SJCRH30 (cell line): ENCODE data around the gene BTNL8. TPM values are rescaled to one million over a fixed set of nuclear protein-coding genes. Genes with fewer than 3 reads are reported as not detected.

Experiments
- DNase-seq, 2 experiments: peaks; one replicate each; pipeline ENCODE4 v3.0.0-alpha.2; 2015 to 2020
- H3K27ac ChIP-seq: fragments of 250-450 bp; sonication (Bioruptor Pico); 2 replicates; pipeline ENCODE4 v1.5.1; 2020; ENCODE audit warnings: mild to moderate bottlenecking, moderate library complexity
- H3K27me3 ChIP-seq: fragments of 250-450 bp; sonication (Bioruptor Pico); 2 replicates; pipeline ENCODE4 v1.5.1; 2020; ENCODE audit warnings: mild to moderate bottlenecking, moderate library complexity
- H3K36me3 ChIP-seq: fragments of 250-450 bp; sonication (Bioruptor Pico); 2 replicates; pipeline ENCODE4 v1.5.1; 2020; ENCODE audit warnings: mild to moderate bottlenecking, moderate library complexity
- H3K4me1 ChIP-seq: fragments of 250-450 bp; sonication (Bioruptor Pico); 2 replicates; pipeline ENCODE4 v1.5.1; 2020; ENCODE audit warnings: mild to moderate bottlenecking, moderate library complexity
- H3K4me3 ChIP-seq: fragments of 250-450 bp; sonication (Bioruptor Pico); 2 replicates; pipeline ENCODE4 v1.5.1; 2020; ENCODE audit warnings: mild to moderate bottlenecking, moderate library complexity
- H3K9me3 ChIP-seq: fragments of 250-450 bp; sonication (Bioruptor Pico); replicated peaks from 2 replicates; pipeline ENCODE4 v1.5.1; 2020; ENCODE audit warnings: mild to moderate bottlenecking, moderate library complexity
- total RNA-seq: library from RNA; depleted of rRNA; stranded (reverse); fragments of >200 nt; shearing (Covaris generic); gene quantifications from 2 replicates; pipeline ENCODE4 v1.2.3, GENCODE V29; 2014; rRNA removed

The BTNL8 gene
- not detected in 2 replicates for total RNA-seq

- Histone ChIP-seq H3K27me3 (no peaks in the 10 kb centered on the region), H3K27ac (no peak within 1 kb of the TSS), H3K36me3 (no peaks in the 10 kb centered on the region), H3K4me1 (no peaks in the 10 kb centered on the region), H3K9me3 (no peaks in the 10 kb centered on the region), H3K4me3 (no peak within 1 kb of the TSS)
- no peak for DNase-seq
Observed at GRCh38 chr5:180898621-180899246, at the start of gene BTNL8. Gene BTNL8 (plus strand): TSS chr5:180899159. CDS start chr5:180899311, 152 bp downstream.

- Histone ChIP-seq H3K9me3 (peaks cover 9% of the 10 kb centered on the region; the same call in 1 of the 2 replicates), H3K27ac (no peak overlapping the region), H3K4me1 (no peaks in the 10 kb centered on the region), H3K27me3 (no peaks in the 10 kb centered on the region), H3K36me3 (peaks cover 43% of the 10 kb centered on the region), H3K4me3 (no peak overlapping the region)
- no peak for DNase-seq
Observed at GRCh38 chr5:180849827-180850226, 49.1 kb upstream of the BTNL8 start.

- no peaks in the 10 kb centered on the region for H3K27me3 ChIP-seq
- no peak overlapping the region for H3K27ac ChIP-seq
- no peak overlapping the region for H3K4me3 ChIP-seq
- H3K9me3 ChIP-seq, result peaks cover 9% of the 10 kb centered on the region; the same call in 1 of the 2 replicates
- H3K4me1 ChIP-seq, result no peaks in the 10 kb centered on the region
- peaks cover 43% of the 10 kb centered on the region for H3K36me3 ChIP-seq
- DNase-seq, result no peak
Observed at GRCh38 chr5:180850434-180851078, 48.4 kb upstream of the BTNL8 start.

- H3K36me3 ChIP-seq, result peaks cover 50% of the 10 kb centered on the region
- peaks cover 9% of the 10 kb centered on the region; the same call in 1 of the 2 replicates for H3K9me3 ChIP-seq
- DNase-seq, result no peak
Observed at GRCh38 chr5:180852495-180852894, 46.5 kb upstream of the BTNL8 start.

GRCh38 chr5:180853121-180853847 lies 45.7 kb upstream of the BTNL8 start:
- Histone ChIP-seq H3K4me3 (no peak overlapping the region), H3K9me3 (peaks cover 9% of the 10 kb centered on the region; the same call in 1 of the 2 replicates), H3K27me3 (no peaks in the 10 kb centered on the region), H3K4me1 (no peaks in the 10 kb centered on the region), H3K27ac (no peak overlapping the region), H3K36me3 (peaks cover 47% of the 10 kb centered on the region)
- no peak for DNase-seq

More at GRCh38 chr5:180852495-180852894, 46.5 kb upstream of the BTNL8 start:
- no peaks in the 10 kb centered on the region for H3K27me3 ChIP-seq
- H3K27ac ChIP-seq, result no peak overlapping the region
- H3K4me1 ChIP-seq, result no peaks in the 10 kb centered on the region
- no peak overlapping the region for H3K4me3 ChIP-seq

GRCh38 chr5:180853848-180854176 lies 45.1 kb upstream of the BTNL8 start:
- H3K27ac ChIP-seq, result no peak overlapping the region

GRCh38 chr5:180858586-180858985 lies 40.4 kb upstream of the BTNL8 start:
- no peak for DNase-seq
- no peaks in the 10 kb centered on the region for H3K27me3 ChIP-seq
- H3K9me3 ChIP-seq, result no peaks in the 10 kb centered on the region

More at GRCh38 chr5:180853848-180854176, 45.1 kb upstream of the BTNL8 start:
- Histone ChIP-seq H3K4me3 (no peak overlapping the region), H3K4me1 (no peaks in the 10 kb centered on the region), H3K27me3 (no peaks in the 10 kb centered on the region), H3K9me3 (peaks cover 9% of the 10 kb centered on the region; the same call in 1 of the 2 replicates), H3K36me3 (peaks cover 46% of the 10 kb centered on the region)
- DNase-seq, result no peak

GRCh38 chr5:180860273-180860886 lies 38.6 kb upstream of the BTNL8 start:
- H3K27ac ChIP-seq, result peak overlapping the region; percentile 85
- H3K9me3 ChIP-seq, result no peaks in the 10 kb centered on the region
- H3K4me3 ChIP-seq, result peak overlapping the region; percentile 93
- DNase-seq, result peak in 1 of 2 experiments; percentile 11
- peaks cover 6% of the 10 kb centered on the region for H3K4me1 ChIP-seq
- peaks cover 12% of the 10 kb centered on the region for H3K36me3 ChIP-seq
- no peaks in the 10 kb centered on the region for H3K27me3 ChIP-seq

More at GRCh38 chr5:180858586-180858985, 40.4 kb upstream of the BTNL8 start:
- Histone ChIP-seq H3K36me3 (peaks cover 12% of the 10 kb centered on the region), H3K4me3 (no peak overlapping the region), H3K4me1 (peaks cover 5% of the 10 kb centered on the region; the same call in 1 of the 2 replicates), H3K27ac (no peak overlapping the region)

GRCh38 chr5:180860887-180861822 lies 37.8 kb upstream of the BTNL8 start, which contains the start of gene ZFP62:
Gene ZFP62 (minus strand): TSS chr5:180861276. CDS start chr5:180861219, 57 bp downstream.
- peaks cover 7% of the 10 kb centered on the region for H3K36me3 ChIP-seq
- H3K27ac ChIP-seq, result peak within 1 kb of the TSS; percentile 85
- peak; percentile 94 to 95 for DNase-seq
- H3K4me1 ChIP-seq, result peaks cover 14% of the 10 kb centered on the region
- H3K9me3 ChIP-seq, result no peaks in the 10 kb centered on the region
- H3K27me3 ChIP-seq, result no peaks in the 10 kb centered on the region
- H3K4me3 ChIP-seq, result peak within 1 kb of the TSS; percentile 93

GRCh38 chr5:180862645-180863044 lies 36.3 kb upstream of the BTNL8 start:
- Histone ChIP-seq H3K27me3 (no peaks in the 10 kb centered on the region), H3K36me3 (peaks cover 5% of the 10 kb centered on the region), H3K27ac (no peak overlapping the region), H3K4me1 (peaks cover 20% of the 10 kb centered on the region), H3K4me3 (no peak overlapping the region), H3K9me3 (no peaks in the 10 kb centered on the region)
- DNase-seq, result peak; percentile 44 to 64

- H3K27me3 ChIP-seq, result no peaks in the 10 kb centered on the region
- peaks cover 16% of the 10 kb centered on the region for H3K4me1 ChIP-seq
- peak overlapping the region; percentile 73 for H3K27ac ChIP-seq
- H3K4me3 ChIP-seq, result peak overlapping the region; percentile 3; the same call in 1 of the 2 replicates
- H3K9me3 ChIP-seq, result no peaks in the 10 kb centered on the region
- peak; percentile 65 to 85 for DNase-seq
- H3K36me3 ChIP-seq, result no peaks in the 10 kb centered on the region
Observed at GRCh38 chr5:180865981-180866695, 32.8 kb upstream of the BTNL8 start.

- peaks cover 16% of the 10 kb centered on the region for H3K4me1 ChIP-seq
- H3K27me3 ChIP-seq, result no peaks in the 10 kb centered on the region
- no peak for DNase-seq
- no peaks in the 10 kb centered on the region for H3K36me3 ChIP-seq
- peak overlapping the region; percentile 73 for H3K27ac ChIP-seq
- no peaks in the 10 kb centered on the region for H3K9me3 ChIP-seq
- H3K4me3 ChIP-seq, result no peak overlapping the region
Observed at GRCh38 chr5:180866985-180867384, 32.0 kb upstream of the BTNL8 start.

GRCh38 chr5:180868960-180869359 lies 30.0 kb upstream of the BTNL8 start:
- DNase-seq, result peak; percentile 78 to 91
- Histone ChIP-seq H3K36me3 (no peaks in the 10 kb centered on the region), H3K4me1 (peaks cover 16% of the 10 kb centered on the region), H3K27ac (no peak overlapping the region), H3K9me3 (no peaks in the 10 kb centered on the region), H3K27me3 (no peaks in the 10 kb centered on the region), H3K4me3 (no peak overlapping the region)
